K562 (cell line): Measurements from ENCODE around the gene ABI2. TPM values are rescaled to one million over a fixed set of nuclear protein-coding genes. Genes with fewer than 3 reads are reported as not detected.

Experiments used
- ATAC-seq: fragments of 200-7000 bp; cut with Tn5 transposase; 3 replicates; pipeline ENCODE4 v1.9.1; 2020; ENCODE audit warnings: moderate library complexity
- BruUV-seq: library from RNA; stranded (reverse); fragments of 400-500 nt; replicated peaks from 2 replicates; lab custom pipeline; 2021; lab: Mats Ljungman, UMichigan
- CTCF ChIA-PET: fragments of 300-600 bp; formaldehyde crosslinking; extraction: SDS; loops from one replicate; lab custom pipeline; 2021; ENCODE audit warnings: low intra/inter-chr PET ratio; lab: Yijun Ruan, JAX
- POLR2A ChIA-PET: fragments of 300-600, 350-650 bp; sonication (Branson Sonifier 250); formaldehyde crosslinking; extraction: SDS; loops from one replicate; lab custom pipeline; 2021; ENCODE audit warnings: antibody characterized with exemption, inconsistent platforms; lab: Yijun Ruan, JAX
- DNase-seq, 4 experiments: peaks; one replicate each; pipeline versions ENCODE4 v3.0.0 to v3.0.0-alpha.2; 2011 to 2018; ENCODE audit warnings: low spot score in 3 of 4, mixed read lengths in 3 of 4; ENCODE audit errors: extremely low read depth in 1 of 4
- FAIRE-seq: peaks from 2 replicates; lab custom pipeline; 2011; peaks lifted over from hg19 to GRCh38; lab: Jason Lieb, UNC
- H2AFZ ChIP-seq: 2 replicates; pipeline ENCODE4 v1.6.0; 2011; ENCODE audit warnings: low read depth, low read length, control low read depth, inconsistent platforms
- H3K27ac ChIP-seq: fragments of 200-600 bp; 3 replicates; pipeline ENCODE4 v1.8.0; 2011; ENCODE audit warnings: low read depth, mild to moderate bottlenecking, control low read depth, inconsistent platforms, low read length, moderate library complexity, mixed read lengths; ENCODE audit errors: extremely low read depth
- H3K27me3 ChIP-seq, 2 experiments: fragments of 300-600 bp in 1 of 2; 2 replicates in 1 of 2; 3 replicates in 1 of 2; pipeline versions ENCODE4 v1.6.0 to v1.8.0; 2011; ENCODE audit warnings: inconsistent platforms in 2 of 2, low read length in 2 of 2, mild to moderate bottlenecking in 1 of 2, mixed read lengths in 1 of 2, moderate library complexity in 1 of 2; ENCODE audit not compliant: control insufficient read depth in 2 of 2, insufficient read depth in 2 of 2
- H3K36me3 ChIP-seq: fragments of 300-600 bp; 3 replicates; pipeline ENCODE4 v1.8.0; 2011; ENCODE audit warnings: mild to moderate bottlenecking, low read length, inconsistent platforms; ENCODE audit not compliant: control insufficient read depth, insufficient read depth
- H3K4me1 ChIP-seq, 2 experiments: fragments of 200-600 bp in 1 of 2; replicated peaks in 1 of 2; 2 replicates in 1 of 2; 3 replicates in 1 of 2; pipeline versions ENCODE4 v1.5.1 to v1.8.0; 2011; ENCODE audit warnings: inconsistent platforms in 2 of 2, low read length in 2 of 2, mild to moderate bottlenecking in 1 of 2, mixed read lengths in 1 of 2, moderate library complexity in 1 of 2; ENCODE audit not compliant: control insufficient read depth in 2 of 2, insufficient read depth in 2 of 2
- H3K4me2 ChIP-seq: 2 replicates; pipeline ENCODE4 v1.6.1; 2011; ENCODE audit warnings: low read length, control low read depth, inconsistent platforms, mixed read lengths; ENCODE audit not compliant: insufficient read depth
- H3K4me3 ChIP-seq: fragments of 200-600 bp; sonication (generic), shearing (Covaris generic); 2 replicates; pipeline ENCODE4 v1.5.1; 2016; ENCODE audit warnings: control low read depth, inconsistent platforms
- H3K79me2 ChIP-seq: fragments of 200-600 bp; 3 replicates; pipeline ENCODE4 v1.8.0; 2011; ENCODE audit warnings: low read length, inconsistent platforms; ENCODE audit not compliant: control insufficient read depth, insufficient read depth
- H3K9ac ChIP-seq, 2 experiments: 2 replicates each; pipeline versions ENCODE4 v1.6.0 to v1.6.1; 2011; ENCODE audit warnings: low read depth in 2 of 2, low read length in 2 of 2, control low read depth in 1 of 2, inconsistent platforms in 1 of 2, mild to moderate bottlenecking in 1 of 2, mixed read lengths in 1 of 2; ENCODE audit not compliant: insufficient read depth in 1 of 2
- H3K9me1 ChIP-seq: one replicate; pipeline ENCODE4 v1.6.0; 2011; ENCODE audit warnings: inconsistent platforms, mild to moderate bottlenecking, low read length, moderate library complexity; ENCODE audit not compliant: control insufficient read depth, insufficient read depth
- H3K9me3 ChIP-seq: replicated peaks from 2 replicates; pipeline ENCODE4 v1.5.1; 2011; ENCODE audit warnings: low read depth, low read length, inconsistent platforms; ENCODE audit not compliant: control insufficient read depth, insufficient read depth
- H4K20me1 ChIP-seq: replicated peaks from 2 replicates; pipeline ENCODE4 v1.6.1; 2011; ENCODE audit warnings: low read length, inconsistent platforms, mixed read lengths; ENCODE audit not compliant: control insufficient read depth, insufficient read depth
- COPS2 ChIP-seq: fragments of 450-650 bp; conservative IDR thresholded peaks from 2 replicates; pipeline ENCODE4 v1.6.1; 2016; ENCODE audit warnings: mild to moderate bottlenecking, moderate library complexity
- GATAD2A ChIP-seq: fragments of 450-650 bp; IDR thresholded peaks from 2 replicates; pipeline ENCODE4 v1.6.1; 2017
- HDAC2 ChIP-seq: fragments of 450-650 bp; IDR thresholded peaks from 2 replicates; pipeline ENCODE4 v1.6.1; 2016; ENCODE audit warnings: mild to moderate bottlenecking
- KAT2B ChIP-seq: IDR thresholded peaks from one replicate; pipeline ENCODE4 v1.6.1; 2012; ENCODE audit warnings: low read depth, mild to moderate bottlenecking, control low read depth, inconsistent platforms, low read length, moderate library complexity
- NFIC ChIP-seq: fragments of 450-650 bp; IDR thresholded peaks from 2 replicates; pipeline ENCODE4 v1.6.1; 2017; ENCODE audit warnings: mild to moderate bottlenecking, inconsistent platforms
- NR2F6 ChIP-seq: fragments of 450-650 bp; formaldehyde crosslinking; IDR thresholded peaks from 2 replicates; pipeline ENCODE4 v1.4.0; 2020; ENCODE audit warnings: mild to moderate bottlenecking
- NUFIP1 ChIP-seq: fragments of 450-650 bp; IDR thresholded peaks from 2 replicates; pipeline ENCODE4 v1.6.1; 2018; ENCODE audit not compliant: partially characterized antibody
- POLR3G ChIP-seq: IDR thresholded peaks from 2 replicates; pipeline ENCODE4 v1.6.1; 2011; ENCODE audit not compliant: insufficient read length, insufficient replicate concordance; ENCODE audit errors: extremely low read depth
- REST ChIP-seq, 2 experiments: fragments of 450-650 bp; formaldehyde crosslinking in 1 of 2; IDR thresholded peaks; 2 replicates each; pipeline versions ENCODE4 v1.4.0 to v1.6.1; 2014 to 2020; ENCODE audit warnings: mild to moderate bottlenecking in 2 of 2, borderline replicate concordance in 1 of 2, low read depth in 1 of 2
- RUNX1 ChIP-seq: sonication (generic); IDR thresholded peaks from 2 replicates; pipeline ENCODE4 v1.6.1; 2016; ENCODE audit warnings: antibody characterized with exemption, low read depth
- SIN3B ChIP-seq: fragments of 450-650 bp; IDR thresholded peaks from 2 replicates; pipeline ENCODE4 v1.6.1; 2017; ENCODE audit warnings: low read depth, mild to moderate bottlenecking, moderate library complexity
- ZBTB34 ChIP-seq: fragments of 250-450 bp; sonication (Bioruptor Pico); IDR thresholded peaks from 2 replicates; pipeline ENCODE4 v1.8.0; 2021; ENCODE audit warnings: mild to moderate bottlenecking, moderate library complexity
- ZNF134 ChIP-seq: fragments of 250-450 bp; sonication (Bioruptor Pico); conservative IDR thresholded peaks from 2 replicates; pipeline ENCODE4 v1.4.0; 2020
- ZNF280B ChIP-seq: fragments of 250-450 bp; sonication (Bioruptor Pico); IDR thresholded peaks from 2 replicates; pipeline ENCODE4 v1.5.1; 2021; ENCODE audit warnings: mild to moderate bottlenecking
- WGBS: fragments of 100-300 bp; shearing (Covaris generic); methylation state at CpG from one replicate; pipeline ENCODE4 v1.1.6; 2016; ENCODE audit warnings: low coverage, mixed read lengths; ENCODE audit not compliant: insufficient coverage; ENCODE audit errors: missing lambda C conversion rate; 5-methylcytosine and 5-hydroxymethylcytosine counted together
- in situ Hi-C: fragments of 300-500 bp; cut with MboI; formaldehyde crosslinking; loops from 4 replicates; pipeline ENCODE4 v1.15.0; 2018; ENCODE audit warnings: inconsistent platforms, mixed read lengths
- intact Hi-C: fragments of 100-400 bp; cut with micrococcal nuclease; formaldehyde crosslinking; loops from 2 replicates; pipeline ENCODE4 v1.14.2; 2022
- polyA plus RNA-seq, 8 experiments: library from polyadenylated mRNA; depleted of rRNA in 4 of 8; stranded (reverse) in 5 of 8; unstranded in 3 of 8; fragments of >200 nt; fragmentation: Nextera tagmentation in 2 of 8; fragmentation: Illumina TruSeq in 1 of 8; extraction: Ambion mirVana in 2 of 8; extraction: Trizol in 1 of 8; gene quantifications; 2 replicates each; pipeline versions ENCODE4 v1.2.1 to v1.2.3, GENCODE V29; 2011 to 2014; ENCODE audit warnings: inconsistent platforms in 1 of 8, missing spikeins in 1 of 8
- total RNA-seq, 7 experiments: library from RNA; depleted of rRNA in 6 of 7; stranded (reverse); fragments of >200 nt in 6 of 7; fragmentation: Illumina TruSeq in 2 of 7; extraction: Trizol in 2 of 7; gene quantifications; 2 replicates each; pipeline versions ENCODE4 v1.2.1 to v1.2.3, GENCODE V29; 2011 to 2021; ENCODE audit warnings: low replicate concordance in 1 of 7

The ABI2 gene
- total and polyA plus RNA-seq, 9 of the 15 experiments (the other 6 are each of a cell fraction or from before 2014, with no cell fraction given) = 5.3 to 24.3 (median 12.2) TPM

- FAIRE-seq = no peak
- Histone ChIP-seq H2AFZ (no peak overlapping the region), H3K4me3 (no peak overlapping the region), H3K4me2 (no peak overlapping the region), H3K9me1 (no peaks in the 10 kb centered on the region), H3K9me3 (no peaks in the 10 kb centered on the region), H3K9ac (no peak overlapping the region), H3K4me1 (no peaks in the 10 kb centered on the region), H4K20me1 (no peaks in the 10 kb centered on the region), H3K36me3 (no peaks in the 10 kb centered on the region), H3K79me2 (no peaks in the 10 kb centered on the region), H3K27me3 (no peaks in the 10 kb centered on the region), H3K27ac (no peak overlapping the region)
- POLR2A ChIA-PET = no interaction called here
- in situ Hi-C loops (no loop called here), intact Hi-C loops (no loop called here)
- DNase-seq = no peak
- 57% methylated on average over 1 of the region's 1 CpG for whole genome bisulfite sequencing
- CTCF ChIA-PET = no interaction called here
- BruUV-seq = no TSS peak
- no peak for ATAC-seq
- TF ChIP-seq KAT2B (no peak), NUFIP1 (no peak), ZNF280B (CRISPR knock-in tag) (no peak), SIN3B (no peak), COPS2 (no peak), NR2F6 (CRISPR knock-in tag) (no peak), RUNX1 (no peak), GATAD2A (no peak), HDAC2 (no peak), POLR3G (no peak), REST (IDR thresholded peaks at IDR 0.05; ENCODE audit: borderline replicate concordance) (no peak), REST (CRISPR knock-in tag; IDR thresholded peaks at IDR 0.05; ENCODE audit: low read depth) (no peak), NFIC (no peak), ZNF134 (CRISPR knock-in tag) (no peak), ZBTB34 (no peak)
Measured at GRCh38 chr2:203359450-203359849, 31.3 kb downstream of the ABI2 start.
